Measurements from ENCODE around the gene CGB5. TPM values are rescaled to one million over a fixed set of nuclear protein-coding genes. Genes with fewer than 3 reads are reported as not detected.

The CGB5 gene
- total and polyA plus RNA-seq, 2 donors (not counting 3 experiments of a cell fraction or from before 2014, with no cell fraction given): not detected

DNA sequence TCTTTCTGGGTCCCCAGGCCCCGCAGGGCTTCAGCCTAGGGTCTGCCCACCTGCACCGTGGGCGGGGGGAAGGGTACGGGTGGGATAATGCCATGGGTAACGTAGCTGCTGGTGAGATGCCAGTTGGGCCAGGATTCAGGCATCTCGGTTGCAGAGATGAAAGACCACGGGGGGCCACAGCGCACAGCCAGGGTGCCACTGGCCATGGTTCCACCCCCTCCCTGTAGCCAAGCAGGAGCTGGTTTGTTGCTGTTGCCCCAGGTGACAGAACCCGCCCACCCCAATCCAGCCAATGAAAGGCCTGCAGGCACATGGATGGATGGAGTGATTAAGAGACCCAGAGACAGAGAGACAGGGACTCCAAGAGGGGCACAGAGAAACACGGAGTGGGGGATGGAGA, 14.9 kb downstream of the CGB5 start:
- dilution Hi-C loops (cut with MboI; ENCODE audit: extremely low pct_ligation_motif_present, low sequenced_read_pairs): no loop called here
- no peak overlapping the region for H2AFZ ChIP-seq (ENCODE audit: low read depth, low read length)
- H3K4me1 ChIP-seq (ENCODE audit: control insufficient read depth, extremely low read depth, insufficient read depth, low read length): peaks cover 11% of the 10 kb centered on the region
- DNase-seq (ENCODE audit: low read depth, low spot score) (no peak), FAIRE-seq (no peak)
- TF ChIP-seq POLR2A (IDR thresholded peaks at IDR 0.05; ENCODE audit: low read depth, low read length) (no peak), GATA2 (IDR thresholded peaks at IDR 0.05; ENCODE audit: insufficient read depth, insufficient read length, low read depth, low read length) (no peak), JUN (IDR thresholded peaks at IDR 0.05; ENCODE audit: borderline replicate concordance, insufficient read depth, insufficient read length, low read depth) (no peak), MYC (IDR thresholded peaks at IDR 0.05; ENCODE audit: low read depth, low read length) (no peak), FOS (IDR thresholded peaks at IDR 0.05; ENCODE audit: borderline replicate concordance, insufficient read depth, low read length) (no peak), POLR2AphosphoS5 (IDR thresholded peaks at IDR 0.05; ENCODE audit: insufficient read depth, low read depth, low read length) (no peak), EZH2 (IDR thresholded peaks at IDR 0.05; ENCODE audit: borderline replicate concordance, low read depth, low read length, severe bottlenecking) (no peak)
- TF ChIP-seq, protein P1, sequence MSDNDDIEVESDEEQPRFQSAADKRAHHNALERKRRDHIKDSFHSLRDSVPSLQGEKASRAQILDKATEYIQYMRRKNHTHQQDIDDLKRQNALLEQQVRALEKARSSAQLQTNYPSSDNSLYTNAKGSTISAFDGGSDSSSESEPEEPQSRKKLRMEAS (IDR thresholded peaks at IDR 0.05; ENCODE audit: insufficient read depth, insufficient read length): no peak
- TF ChIP-seq, protein P2, sequence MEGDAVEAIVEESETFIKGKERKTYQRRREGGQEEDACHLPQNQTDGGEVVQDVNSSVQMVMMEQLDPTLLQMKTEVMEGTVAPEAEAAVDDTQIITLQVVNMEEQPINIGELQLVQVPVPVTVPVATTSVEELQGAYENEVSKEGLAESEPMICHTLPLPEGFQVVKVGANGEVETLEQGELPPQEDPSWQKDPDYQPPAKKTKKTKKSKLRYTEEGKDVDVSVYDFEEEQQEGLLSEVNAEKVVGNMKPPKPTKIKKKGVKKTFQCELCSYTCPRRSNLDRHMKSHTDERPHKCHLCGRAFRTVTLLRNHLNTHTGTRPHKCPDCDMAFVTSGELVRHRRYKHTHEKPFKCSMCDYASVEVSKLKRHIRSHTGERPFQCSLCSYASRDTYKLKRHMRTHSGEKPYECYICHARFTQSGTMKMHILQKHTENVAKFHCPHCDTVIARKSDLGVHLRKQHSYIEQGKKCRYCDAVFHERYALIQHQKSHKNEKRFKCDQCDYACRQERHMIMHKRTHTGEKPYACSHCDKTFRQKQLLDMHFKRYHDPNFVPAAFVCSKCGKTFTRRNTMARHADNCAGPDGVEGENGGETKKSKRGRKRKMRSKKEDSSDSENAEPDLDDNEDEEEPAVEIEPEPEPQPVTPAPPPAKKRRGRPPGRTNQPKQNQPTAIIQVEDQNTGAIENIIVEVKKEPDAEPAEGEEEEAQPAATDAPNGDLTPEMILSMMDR (IDR thresholded peaks at IDR 0.05; ENCODE audit: extremely low read depth in 1 of 2, insufficient read depth in 1 of 2, low read depth in 1 of 2, low read length in 2 of 2): no peak
- POLR2A ChIA-PET: no interaction called here
- no peak overlapping the region for H3K4me2 ChIP-seq (ENCODE audit: insufficient read depth, low read length)
- no peaks in the 10 kb centered on the region for H3K9me1 ChIP-seq (replicated peaks; ENCODE audit: control insufficient read depth, extremely low read depth, insufficient read depth, low read length)
- intact Hi-C loops (cut with micrococcal nuclease): no loop called here
- no peak overlapping the region for H3K27ac ChIP-seq (ENCODE audit: insufficient read depth, low read depth, low read length)
- no peaks in the 10 kb centered on the region for H3K79me2 ChIP-seq (ENCODE audit: control insufficient read depth, insufficient read depth, low read length)
- no TSS peak for BruUV-seq (replicated peaks)
- no peak overlapping the region for H3K4me3 ChIP-seq (replicated peaks in 1 of 3; ENCODE audit: insufficient read depth in 1 of 3, low read depth in 1 of 3, low read length in 3 of 3)
- H3K36me3 ChIP-seq (ENCODE audit: control insufficient read depth in 2 of 2, extremely low read depth in 1 of 2, insufficient read depth in 2 of 2, low read length in 2 of 2): no peaks in the 10 kb centered on the region
- no peaks in the 10 kb centered on the region for H3K9me3 ChIP-seq (replicated peaks; ENCODE audit: control insufficient read depth, insufficient read depth, low read length)
- no peak overlapping the region for H3K9ac ChIP-seq (replicated peaks; ENCODE audit: extremely low read depth, insufficient read depth, low read length)
- H4K20me1 ChIP-seq (replicated peaks; ENCODE audit: control insufficient read depth, extremely low read depth, insufficient read depth, low read length): no peaks in the 10 kb centered on the region
- peaks cover 0 to 1% of the 10 kb centered on the region in 2 experiments for H3K27me3 ChIP-seq (ENCODE audit: control insufficient read depth in 2 of 2, insufficient read depth in 2 of 2, low read length in 2 of 2)
- CTCF ChIA-PET: interaction anchor here (0.9 to 1.8 kb wide), 5 partner anchors 8 to 59 kb away, joined by 3 to 7 read pairs (median 4); no protein-coding TSS in a partner anchor
